HG03280 (cell line): Measurements from ENCODE around the gene C5AR1.
"Not testable (repeated sequence)": the region's sequence is repeated elsewhere in the genome, so short reads cannot be mapped to it uniquely, and the experiment has no call there.

Source experiments
- ATAC-seq: cut with Tn5 transposase; IDR thresholded peaks from one replicate; pipeline ENCODE4 v1.9.1; 2021; ENCODE audit warnings: mild to moderate bottlenecking, moderate library complexity; ENCODE audit not compliant: unreplicated experiment

C5AR1 gene

GRCh38 chr19:47324502-47324901, 14.8 kb downstream of the C5AR1 start:
- ATAC-seq: no peak

GRCh38 chr19:47330466-47330869, 20.8 kb downstream of the C5AR1 start:
- no peak for ATAC-seq

DNA sequence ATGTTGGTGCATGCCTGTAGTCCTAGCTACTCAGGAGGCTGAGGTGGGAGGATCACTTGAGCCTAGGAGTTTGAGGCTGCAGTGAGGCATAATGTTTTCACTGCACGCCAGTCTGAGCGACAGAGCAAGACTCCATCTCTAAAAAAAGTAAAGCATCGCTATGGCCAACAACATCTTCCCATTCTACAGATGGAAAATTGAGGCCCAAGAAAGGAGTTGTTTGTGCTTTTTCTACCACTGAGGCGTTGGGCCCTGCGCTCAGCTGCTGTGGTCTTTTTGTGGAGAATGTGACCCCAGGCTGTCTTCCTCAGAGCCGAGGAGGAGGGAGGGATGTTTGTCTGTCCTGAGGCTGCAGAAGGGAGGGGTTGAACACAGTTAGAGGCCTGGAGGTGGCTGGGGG, 21.8 kb downstream of the C5AR1 start:
- ATAC-seq: no peak

GRCh38 chr19:47331931-47332547, 22.4 kb downstream of the C5AR1 start, which contains the start of gene C5AR2:
Gene C5AR2, plus strand, starts transcription at chr19:47332175. Its CDS starts 8,625 bp downstream, at chr19:47340800.
- ATAC-seq: no peak

DNA sequence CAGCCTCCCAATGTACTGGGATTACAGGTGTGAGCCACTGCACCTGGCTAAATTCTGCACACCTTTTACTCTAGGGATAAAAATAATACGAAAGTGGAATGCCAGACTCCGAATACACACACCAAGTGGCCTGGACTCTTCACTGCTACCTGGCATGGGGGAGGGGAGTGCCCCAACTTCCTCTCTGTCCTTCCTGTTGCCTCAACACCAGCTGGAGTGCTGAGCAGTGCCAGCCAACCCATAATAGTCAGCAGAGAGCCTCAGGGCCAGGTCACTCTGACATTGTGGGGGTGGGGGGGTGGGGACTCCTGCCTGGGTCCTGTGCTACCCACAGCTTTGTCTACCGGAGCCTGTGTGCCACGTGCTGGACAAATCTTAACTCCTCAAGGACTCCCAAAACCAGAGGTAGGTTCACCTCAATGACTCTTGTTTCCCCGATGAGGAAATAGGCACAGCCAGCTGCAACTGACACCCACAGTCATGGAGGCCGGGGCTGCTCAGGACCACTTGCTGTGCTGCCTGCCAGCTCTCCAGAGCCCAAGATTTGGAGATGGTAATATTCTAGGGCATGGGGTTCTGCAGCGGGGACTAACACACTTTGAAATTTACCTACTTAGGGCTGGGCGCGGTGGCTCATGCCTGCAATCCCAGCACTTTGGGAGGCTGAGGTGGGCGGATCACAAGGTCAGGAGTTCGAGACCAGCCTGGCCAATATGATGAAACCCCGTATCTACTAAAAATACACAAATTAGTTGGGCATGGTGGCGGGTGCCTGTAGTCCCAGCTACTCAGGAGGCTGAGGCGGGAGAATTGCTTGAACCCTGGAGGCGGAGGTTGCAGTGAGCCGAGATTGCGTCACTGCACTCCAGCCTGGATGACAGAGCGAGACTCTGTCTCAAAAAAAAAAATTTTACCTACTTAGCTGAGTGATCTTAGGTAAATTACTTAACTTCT, 27.4 kb downstream of the C5AR1 start:
- not testable (repeated sequence) for ATAC-seq

DNA sequence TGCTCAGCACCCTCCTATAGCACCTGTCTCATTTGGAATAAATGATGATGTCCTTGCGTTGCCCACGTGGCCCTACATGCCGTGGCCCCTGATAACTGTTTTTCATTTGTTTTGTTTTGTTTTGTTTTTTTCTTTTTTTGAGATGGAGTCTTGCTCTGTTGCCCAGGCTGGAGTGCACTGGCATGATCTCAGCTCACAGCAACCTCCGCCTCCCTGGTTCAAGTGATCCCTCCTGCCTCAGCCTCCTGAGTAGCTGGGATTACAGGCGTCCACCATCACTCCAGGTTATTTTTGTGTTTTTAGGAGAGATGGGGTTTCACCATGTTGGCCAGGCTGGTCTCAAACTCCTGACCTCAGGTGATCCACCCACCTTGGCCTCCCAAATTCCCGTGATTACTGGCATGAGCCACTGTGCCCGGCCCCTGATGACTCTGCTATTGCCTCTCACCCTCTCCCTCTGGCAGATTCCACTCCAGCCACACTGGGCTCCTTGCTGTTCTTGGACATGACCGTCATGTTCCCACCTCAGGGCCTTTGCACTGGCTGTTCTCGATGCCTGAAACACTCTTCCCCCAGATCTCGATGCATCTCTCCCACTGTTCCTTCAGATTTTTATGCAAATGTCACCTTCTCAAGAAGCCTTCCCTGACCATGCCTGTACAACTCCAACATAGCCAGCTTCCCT, 29.7 kb downstream of the C5AR1 start:
- no peak for ATAC-seq

GRCh38 chr19:47340477-47341208, 31.0 kb downstream of the C5AR1 start:
- ATAC-seq: no peak

GRCh38 chr19:47341734-47342133, 32.1 kb downstream of the C5AR1 start:
- no peak for ATAC-seq

- no peak for ATAC-seq
Observed at GRCh38 chr19:47343194-47343802, 33.6 kb downstream of the C5AR1 start.

- ATAC-seq: no peak
Observed at GRCh38 chr19:47344425-47344824, 34.8 kb downstream of the C5AR1 start.

GRCh38 chr19:47346024-47346423, 36.4 kb downstream of the C5AR1 start:
- ATAC-seq: not testable (repeated sequence)

GRCh38 chr19:47348819-47349795, 39.4 kb downstream of the C5AR1 start, which contains the start of gene DHX34:
Gene DHX34, plus strand, starts transcription at chr19:47349315. Its CDS starts 3,716 bp downstream, at chr19:47353031.
- peak; percentile 97 for ATAC-seq

- no peak for ATAC-seq
Observed at GRCh38 chr19:47350630-47351029, 41.0 kb downstream of the C5AR1 start.

- ATAC-seq: no peak
Observed at GRCh38 chr19:47351548-47351947, 41.9 kb downstream of the C5AR1 start.

DNA sequence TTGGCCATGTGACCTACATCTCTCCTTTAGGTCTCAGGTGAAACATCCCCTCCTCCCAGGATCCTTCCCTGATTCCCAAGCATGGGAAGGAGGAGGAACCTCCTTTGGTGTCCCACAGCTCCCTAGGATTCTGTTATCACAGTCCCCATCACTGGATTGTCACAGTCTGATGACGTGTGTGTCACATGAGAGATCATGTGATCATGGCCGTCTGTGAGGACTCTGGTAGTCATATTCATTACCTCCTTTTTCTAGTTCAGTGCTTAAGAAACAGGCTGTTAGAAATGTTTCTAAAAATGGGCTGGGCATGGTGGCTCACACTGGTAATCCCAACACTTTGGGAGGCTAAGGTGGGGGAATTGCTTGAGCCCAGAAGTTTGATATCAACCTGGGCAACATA, 42.4 kb downstream of the C5AR1 start:
- no peak for ATAC-seq

- no peak for ATAC-seq
Observed at GRCh38 chr19:47353307-47353712, 43.6 kb downstream of the C5AR1 start.

GRCh38 chr19:47356900-47357299, 47.2 kb downstream of the C5AR1 start:
- no peak for ATAC-seq

GRCh38 chr19:47357788-47358680, 48.4 kb downstream of the C5AR1 start:
- no peak for ATAC-seq
